NCI-H748 (cell line): ENCODE results near the gene POFUT1.
A peak's percentile ranks its signal among the peaks of the same experiment; 100 is the strongest.
"Not testable (repeated sequence)": the region's sequence is repeated elsewhere in the genome, so short reads cannot be mapped to it uniquely, and the experiment has no call there.

Source experiments
- DNase-seq: peaks from one replicate; lab custom pipeline; 2025; ENCODE audit not compliant: unreplicated experiment; lab: John Stamatoyannopoulos, UW

POFUT1 gene

DNA sequence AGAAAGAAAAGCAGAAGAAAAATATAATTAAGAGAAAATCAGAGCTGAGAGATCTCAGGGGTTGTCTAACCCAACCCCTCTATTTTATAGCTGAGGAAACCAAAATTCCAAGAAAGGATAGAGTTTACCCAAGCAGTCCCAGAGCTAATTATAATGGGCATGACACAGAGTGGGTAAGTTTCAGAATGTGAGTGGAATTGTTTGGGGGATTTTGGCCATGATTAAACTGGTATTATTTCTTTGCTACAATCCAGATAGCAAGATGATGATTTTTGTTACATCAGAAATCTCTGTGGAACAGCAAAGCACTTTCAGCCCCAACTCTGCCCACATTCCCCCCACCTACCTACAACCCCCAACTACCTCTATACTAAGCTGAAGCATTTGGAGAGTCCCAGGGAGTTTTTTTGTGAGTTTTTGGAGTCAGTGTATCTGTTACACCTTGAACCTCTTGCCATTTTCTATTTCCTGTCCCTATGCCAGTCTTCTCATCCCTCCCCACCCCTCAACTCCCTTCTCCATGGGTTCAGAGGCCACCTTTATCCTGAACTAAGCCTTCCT, 24.7 kb downstream of the POFUT1 start:
- DNase-seq = no peak

DNA sequence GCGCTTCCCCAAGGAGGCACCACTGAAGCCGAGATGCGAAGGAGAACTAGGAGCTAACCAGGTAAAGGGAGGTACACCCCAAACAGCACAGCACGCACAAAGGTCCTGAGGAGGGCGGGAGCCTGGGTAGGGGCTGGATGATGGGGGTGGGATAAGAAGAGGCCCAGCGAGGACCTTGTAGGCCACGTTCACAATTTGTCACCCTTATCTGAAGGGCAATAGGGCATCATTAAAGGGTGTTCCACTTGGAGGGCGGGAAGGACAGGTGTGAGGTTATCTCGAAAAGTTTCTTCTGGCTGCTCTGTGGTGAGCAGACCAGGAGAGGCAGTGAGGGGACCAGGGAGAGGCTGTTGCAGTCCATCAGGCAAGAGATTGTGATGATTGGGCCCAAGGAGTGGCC, 25.6 kb downstream of the POFUT1 start:
- DNase-seq = no peak

DNA sequence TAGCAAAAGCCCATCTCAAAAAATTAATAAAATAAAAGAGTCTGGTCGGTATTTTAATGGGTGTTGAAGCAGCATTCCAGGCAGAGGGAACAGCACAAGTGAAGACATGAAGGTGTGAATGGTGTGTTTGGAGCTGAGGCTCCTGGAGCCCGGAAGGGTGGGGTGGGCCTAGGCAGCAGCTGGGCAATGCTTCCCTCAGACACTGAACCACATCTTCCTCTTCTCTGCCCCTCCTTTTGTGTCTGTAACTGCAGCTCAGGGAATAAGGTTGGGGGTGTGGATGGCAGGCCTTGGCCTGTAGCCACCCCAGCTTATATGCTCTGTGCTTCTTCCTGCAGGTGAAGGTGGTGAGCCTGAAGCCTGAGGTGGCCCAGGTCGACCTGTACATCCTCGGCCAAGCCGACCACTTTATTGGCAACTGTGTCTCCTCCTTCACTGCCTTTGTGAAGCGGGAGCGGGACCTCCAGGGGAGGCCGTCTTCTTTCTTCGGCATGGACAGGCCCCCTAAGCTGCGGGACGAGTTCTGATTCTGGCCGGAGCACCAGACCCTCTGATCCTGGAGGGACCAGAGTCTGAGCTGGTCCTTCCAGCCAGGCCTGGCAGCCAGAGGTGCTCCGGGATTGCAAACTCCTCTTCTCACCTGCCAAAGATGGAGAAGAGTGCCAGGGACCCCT, 26.6 kb downstream of the POFUT1 start:
- DNase-seq = no peak

DNA sequence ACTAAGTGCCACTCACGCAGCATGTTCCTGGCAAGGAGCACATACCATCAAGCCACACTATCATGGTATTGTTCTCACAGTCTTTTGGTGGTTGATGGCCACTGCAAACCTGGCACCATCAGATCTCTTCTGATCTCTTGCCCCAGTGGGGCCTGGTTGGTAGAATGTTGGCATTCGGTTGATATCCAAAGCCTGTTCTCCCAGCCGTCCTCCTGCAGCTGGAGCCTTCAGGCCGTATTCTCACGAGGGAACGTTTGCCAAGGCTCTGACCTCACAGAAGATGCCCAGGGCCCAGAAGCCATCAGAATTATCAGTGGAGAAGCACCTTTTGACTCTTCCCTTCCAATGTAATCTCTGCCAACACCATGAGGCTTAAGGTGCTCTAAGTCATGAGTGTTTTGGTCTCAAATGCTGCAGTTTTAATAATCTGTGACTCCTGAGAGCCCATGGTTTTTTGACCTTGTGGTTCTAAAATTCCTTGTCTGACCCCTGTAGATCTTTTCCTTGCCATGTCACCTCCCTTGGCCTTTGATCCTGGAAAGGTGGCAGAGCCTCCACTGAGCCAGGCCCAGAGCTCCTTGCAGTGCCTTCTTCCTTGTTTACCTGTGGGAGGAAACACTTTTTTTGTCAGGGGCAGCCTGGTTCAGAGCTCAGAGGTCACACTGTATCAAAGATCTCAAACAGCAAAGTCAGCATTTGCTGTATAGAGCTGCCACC, 27.8 kb downstream of the POFUT1 start:
- DNase-seq = no peak

DNA sequence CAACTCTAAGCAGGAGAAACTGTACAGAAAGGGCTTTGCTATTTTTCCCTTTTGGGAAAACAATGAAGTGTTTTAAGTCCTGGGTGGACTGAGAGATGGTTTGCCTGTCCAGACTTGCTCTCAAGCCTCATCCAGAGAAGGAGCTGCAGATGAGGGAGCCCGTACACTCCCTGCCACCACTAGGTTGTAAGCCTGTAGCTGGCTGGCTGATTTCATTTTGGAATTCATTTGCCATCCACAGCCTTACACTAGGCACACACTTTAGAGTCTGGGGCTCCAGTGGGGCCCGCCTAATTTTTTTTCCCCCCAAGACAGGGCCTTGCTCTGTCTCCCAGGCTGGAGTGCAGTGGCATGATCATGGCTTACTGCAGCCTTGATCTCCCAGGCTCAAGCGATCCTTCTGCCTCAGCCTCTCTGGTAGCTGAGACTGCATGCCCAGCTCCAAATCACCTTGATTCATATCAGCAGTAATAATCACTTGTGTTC, 28.4 kb downstream of the POFUT1 start:
- DNase-seq = no peak

DNA sequence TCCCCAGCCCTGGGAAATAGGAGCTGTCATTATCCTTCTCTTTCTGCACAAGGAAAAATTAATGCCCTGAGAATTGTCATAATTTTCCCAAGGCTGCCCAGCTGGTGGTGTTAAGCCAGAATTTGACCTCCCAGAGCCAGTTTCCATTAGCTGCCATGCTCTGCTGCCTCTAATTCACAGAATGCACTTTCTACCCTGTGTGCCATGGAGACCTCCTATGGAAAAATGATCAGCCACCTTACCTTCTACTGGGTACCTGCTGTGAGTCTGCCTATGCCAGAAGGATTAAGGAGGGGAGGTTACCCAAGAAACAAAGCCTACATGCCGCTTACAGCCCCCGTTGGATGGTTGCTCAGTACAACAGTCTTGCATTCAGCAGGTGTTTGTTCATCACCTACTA, 29.1 kb downstream of the POFUT1 start:
- no peak for DNase-seq

DNA sequence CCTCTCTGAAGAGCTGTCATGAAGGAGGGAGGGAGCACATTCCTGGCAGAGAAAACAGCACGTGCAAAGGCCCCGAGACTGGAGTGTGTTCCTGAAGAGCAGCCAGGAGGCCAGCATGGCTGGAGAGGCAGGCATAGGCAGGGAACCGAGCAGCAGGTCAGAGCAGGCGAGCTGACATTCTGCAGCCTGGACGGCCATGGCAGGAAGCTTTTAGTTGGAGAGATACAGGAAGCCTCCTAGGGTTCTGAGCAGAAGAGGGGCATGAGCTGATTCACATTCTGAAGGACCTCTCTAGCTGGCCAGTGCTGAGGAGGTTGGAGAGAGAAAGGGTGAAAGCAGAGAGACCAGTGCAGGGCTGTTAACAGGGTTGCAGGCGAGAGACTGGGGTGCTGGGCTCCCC, 29.7 kb downstream of the POFUT1 start:
- no peak for DNase-seq

DNA sequence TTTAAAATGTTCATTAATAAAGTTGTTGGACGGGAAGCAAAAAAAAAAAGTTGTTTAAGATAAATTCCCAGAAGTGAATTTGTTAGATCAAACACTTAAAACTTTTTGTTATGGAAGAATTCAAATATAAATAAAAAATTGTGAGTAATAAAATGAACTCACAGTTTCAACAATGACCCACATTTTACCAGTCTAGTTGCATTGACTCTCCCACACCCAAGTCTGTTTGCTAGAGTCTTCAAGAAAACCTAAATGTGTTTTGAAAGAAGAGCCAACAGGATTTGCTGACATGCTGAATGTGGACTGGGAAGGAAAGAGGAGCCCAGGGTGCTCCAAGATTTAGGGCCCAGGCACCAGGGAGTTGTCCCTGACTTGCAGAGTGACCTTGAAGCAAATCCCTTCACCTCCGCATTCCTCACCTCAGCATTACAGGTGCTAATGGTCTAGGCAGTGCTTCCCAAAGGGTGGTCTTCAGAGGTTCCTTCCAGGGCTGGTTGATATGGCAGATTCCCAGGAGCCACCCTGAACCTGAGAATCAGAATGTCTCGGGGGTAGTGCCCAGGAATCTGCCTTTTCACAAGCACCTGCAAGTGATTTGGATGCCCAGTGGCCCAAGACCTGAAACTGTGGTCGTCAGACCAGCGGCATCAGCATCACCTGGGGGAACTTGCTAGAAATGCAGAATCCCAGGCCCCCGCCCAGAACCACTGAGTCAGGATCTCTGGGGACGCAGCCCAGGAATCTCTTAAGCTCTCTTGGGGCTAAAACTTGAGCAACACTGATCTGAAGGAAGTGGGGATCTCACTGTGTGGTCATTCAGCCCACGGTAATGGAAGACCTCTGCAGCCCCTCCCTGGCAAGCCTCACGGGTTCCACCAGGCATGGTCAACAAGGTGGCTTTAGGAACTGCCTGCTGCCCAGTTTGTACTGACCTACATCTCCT, 31.1 kb downstream of the POFUT1 start:
- DNase-seq = no peak

DNA sequence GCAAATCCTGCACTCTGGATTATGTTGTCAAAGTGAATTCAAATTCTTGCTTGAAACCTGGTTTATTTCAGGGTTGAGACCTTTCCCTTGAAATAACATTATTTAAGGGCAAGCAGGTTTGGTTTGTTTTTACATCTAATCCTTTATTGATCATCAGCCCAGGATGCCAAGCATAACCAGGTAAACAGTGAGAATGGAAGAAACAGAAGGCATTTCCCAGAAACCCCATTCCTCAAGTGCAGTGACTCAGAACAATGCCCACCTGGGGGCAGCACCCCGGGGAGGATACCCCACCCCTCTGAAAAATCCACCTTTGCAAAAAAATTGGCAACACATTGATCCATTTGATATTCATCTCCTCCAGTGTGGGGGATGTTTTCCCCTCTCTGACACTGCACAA, 32.5 kb downstream of the POFUT1 start:
- no peak for DNase-seq

DNA sequence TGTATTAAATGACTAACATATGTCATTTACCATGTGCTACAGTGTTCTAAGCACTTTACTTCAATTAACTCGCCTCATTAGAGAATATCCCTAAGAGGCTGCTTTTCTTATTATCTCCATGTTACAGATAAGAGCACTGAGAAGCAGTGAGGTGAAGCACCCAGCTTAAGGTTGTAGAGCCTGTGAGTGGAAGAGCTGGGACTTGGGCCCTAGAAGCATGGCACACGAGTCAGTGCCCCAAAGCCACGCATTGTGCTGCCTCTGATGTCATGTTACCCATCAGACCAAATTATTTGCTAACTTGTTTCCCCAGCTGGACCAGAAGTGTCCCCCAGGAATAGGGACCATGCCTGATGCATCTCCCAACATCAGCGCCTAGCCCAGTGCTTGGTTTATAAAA, 34.1 kb downstream of the POFUT1 start:
- no peak for DNase-seq

DNA sequence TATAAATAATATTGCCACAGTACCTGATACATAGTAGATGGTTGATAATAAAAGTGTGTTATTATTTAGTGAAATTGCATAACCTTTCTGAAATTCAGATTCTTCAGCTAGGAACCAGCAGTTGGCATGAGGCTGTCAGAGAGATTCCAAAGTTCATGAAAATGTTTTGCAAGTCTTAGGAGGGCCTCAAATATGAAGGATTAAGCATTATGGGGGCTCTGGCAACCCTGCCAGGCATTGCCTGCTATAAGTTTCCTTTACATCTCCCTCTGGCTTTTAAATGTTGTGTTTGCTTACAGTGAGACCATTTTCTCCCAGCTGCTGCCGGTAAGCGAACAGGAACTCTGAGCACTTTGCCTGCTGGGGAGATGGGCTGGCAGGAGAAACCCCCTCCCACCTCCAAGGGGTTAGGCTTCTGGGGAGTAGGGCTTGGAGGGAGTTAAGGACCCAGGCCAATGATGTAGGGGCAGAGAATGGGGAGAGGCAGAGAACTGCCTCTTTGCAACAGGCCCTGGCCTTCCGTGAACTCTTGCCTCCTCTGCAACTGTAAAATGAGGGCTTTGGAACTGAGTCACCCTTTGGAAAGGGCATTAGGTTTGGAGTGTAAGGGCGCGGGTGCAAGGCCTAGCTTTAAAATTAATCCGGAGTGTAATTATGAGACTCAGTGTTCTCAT, 36.6 kb downstream of the POFUT1 start:
- no peak for DNase-seq

DNA sequence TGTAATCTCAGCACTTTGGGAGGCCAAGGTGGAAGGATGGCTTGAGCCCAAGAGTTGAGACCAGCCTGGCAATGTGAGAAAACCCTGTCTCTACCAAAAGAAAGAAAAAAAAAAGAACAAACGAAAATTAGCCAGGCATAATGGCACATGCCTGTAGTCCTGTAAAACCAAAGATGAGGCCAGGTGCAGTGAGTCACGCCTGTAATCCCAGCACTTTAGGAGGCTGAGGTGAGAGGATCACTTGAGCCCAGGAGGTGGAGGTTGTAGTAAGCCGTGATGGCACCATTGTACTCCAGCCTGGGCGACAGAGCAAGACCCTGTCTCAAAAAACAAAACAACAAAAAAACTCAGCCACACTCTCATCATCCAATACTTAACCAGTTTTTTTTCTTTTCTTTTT, 37.3 kb downstream of the POFUT1 start:
- DNase-seq = no peak

DNA sequence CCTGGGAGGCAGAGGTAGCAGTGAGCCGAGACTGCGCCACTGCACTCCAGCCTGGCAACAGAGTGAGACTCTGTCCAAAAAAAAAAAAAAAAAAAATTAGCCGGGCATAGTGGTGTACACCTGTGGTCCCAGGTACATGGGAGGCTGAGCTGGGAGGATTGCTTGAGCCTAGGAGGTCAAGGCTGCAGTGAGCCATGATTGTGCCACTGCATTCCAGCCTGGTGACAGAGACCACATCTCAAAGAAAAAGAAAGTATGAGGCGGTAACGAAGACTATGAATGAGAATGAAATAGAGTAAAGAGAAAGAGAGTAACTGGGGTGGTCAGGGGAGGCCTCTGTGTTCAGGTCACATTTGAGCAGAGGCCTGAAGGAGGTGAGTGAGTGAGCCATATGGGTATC, 38.5 kb downstream of the POFUT1 start:
- not testable (repeated sequence) for DNase-seq

DNA sequence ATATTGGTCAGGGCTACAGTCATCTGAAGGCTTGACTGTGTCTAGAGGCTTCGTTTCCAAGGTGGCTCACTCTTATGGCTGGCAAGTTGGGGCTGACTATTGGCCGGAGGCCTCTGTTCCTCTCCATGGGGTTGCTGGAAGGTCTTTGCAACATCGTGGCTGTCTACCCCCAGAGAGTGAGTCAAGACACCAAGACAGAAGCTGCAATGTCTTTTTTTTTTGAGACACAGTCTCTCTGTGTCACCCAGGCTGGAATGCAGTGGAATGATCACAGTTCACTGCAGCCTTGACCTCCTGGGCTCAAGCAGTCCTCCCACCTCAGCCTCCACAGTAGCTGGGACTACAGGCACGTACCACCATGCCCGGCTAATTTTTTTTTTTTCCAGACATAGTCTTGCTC, 40.4 kb downstream of the POFUT1 start:
- no peak for DNase-seq

DNA sequence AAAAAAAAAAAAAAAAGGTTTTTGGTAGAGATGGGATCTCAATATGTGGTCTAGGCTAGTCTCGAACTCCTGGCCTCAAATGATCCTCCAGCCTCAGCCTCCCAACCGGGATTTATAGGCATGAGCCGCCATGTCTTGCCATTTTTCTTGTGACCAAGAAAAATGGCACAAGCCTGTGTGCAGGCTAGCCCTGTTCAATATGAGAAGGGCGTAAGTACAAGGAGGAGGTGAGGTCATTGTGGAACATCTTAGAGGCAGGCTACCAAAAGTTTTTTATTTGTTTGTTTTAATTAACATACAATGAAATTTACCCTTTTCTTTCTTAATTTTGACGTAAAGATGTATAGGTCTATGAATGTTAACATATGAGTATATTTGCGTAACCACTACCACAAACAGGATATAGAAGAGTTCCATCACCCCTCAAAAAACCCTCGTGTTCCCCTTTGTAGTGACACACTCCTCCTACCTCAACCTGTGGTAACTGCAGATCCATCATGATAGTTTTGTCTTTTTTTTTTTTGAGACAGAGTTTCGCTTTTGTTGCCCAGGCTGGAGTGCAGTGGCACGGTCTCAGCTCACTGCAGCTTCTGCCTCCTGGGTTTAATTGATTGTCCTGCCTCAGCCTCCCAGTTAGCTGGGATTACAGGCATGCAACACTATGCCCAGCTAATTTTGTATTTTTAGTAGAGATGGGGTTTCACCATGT, 41.5 kb downstream of the POFUT1 start:
- no peak for DNase-seq

DNA sequence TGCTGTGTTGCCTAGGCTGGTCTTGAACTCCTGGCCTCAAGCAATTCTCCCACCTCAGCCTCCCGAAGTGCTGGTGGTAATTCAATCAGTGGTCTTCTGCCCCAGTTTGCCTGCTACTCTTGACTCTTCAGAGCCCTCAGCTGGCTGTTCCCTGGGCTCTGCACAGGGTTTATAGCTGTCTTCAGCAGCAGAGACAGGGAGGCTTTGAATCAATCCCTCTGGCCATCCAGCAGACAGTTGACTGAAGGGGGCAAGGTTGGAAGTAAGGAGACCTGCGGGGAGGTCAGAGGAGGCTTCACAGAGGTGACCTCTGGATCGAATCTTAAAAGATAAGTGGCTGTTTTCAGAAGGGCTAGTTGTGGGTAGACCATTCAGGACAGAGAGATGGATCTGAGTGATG, 43.8 kb downstream of the POFUT1 start:
- DNase-seq = no peak

DNA sequence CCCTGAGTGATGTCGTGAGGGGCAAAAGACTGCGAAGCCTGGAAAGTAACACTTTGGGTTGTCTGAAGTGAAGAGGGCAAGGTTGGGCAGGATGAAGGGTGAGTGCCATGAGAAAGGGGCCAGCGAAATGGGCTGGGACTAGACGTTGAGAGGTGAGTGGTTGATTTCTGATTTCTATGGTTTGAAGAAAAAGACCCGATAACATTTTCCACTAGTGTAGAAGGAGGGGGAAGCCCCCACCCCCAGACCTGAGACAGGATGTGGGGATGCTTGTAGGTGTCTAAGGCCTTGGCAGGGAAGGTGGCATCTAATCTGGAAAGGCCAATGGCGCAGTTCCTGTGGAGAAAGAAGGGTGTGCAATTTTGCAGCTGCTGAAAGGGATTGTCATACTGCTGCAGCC, 44.5 kb downstream of the POFUT1 start:
- no peak for DNase-seq

DNA sequence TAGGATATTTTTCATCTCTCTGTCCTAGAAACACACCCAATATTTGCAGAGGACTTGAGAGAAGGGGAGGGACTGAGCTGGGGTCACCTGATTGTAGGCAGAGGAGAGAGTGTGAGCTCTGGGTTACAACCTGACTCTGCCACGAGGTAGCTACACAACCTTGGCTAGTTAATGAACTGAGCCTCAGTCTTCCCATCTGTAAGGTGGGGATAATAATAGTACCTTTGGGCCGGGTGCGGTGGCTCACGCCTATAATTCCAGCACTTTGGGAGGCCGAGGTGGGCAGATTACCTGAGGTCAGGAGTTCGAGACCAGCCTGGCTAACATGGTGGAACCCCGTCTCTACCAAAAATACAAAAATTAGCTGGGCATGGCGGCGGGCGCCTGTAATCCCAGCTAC, 53.3 kb downstream of the POFUT1 start:
- not testable (repeated sequence) for DNase-seq

DNA sequence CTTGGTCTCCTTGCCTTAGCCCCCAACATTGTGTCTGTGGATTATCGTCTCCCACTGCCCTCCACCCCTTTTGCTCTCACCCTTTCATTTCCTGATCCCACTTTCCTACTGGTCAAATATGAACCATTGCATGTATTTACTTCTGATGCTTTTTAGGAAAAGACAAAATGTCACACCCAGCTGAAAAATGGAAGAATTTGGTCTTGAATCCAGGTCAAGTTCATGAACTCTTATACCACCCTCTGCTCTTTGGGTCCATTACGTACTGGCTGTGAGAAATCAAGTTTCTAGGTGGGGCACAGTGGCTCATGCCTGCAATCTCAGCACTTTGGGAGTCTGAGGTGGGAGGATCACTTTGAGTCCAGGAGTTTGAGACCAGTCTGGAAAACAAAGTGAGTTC, 54.0 kb downstream of the POFUT1 start:
- no peak for DNase-seq

DNA sequence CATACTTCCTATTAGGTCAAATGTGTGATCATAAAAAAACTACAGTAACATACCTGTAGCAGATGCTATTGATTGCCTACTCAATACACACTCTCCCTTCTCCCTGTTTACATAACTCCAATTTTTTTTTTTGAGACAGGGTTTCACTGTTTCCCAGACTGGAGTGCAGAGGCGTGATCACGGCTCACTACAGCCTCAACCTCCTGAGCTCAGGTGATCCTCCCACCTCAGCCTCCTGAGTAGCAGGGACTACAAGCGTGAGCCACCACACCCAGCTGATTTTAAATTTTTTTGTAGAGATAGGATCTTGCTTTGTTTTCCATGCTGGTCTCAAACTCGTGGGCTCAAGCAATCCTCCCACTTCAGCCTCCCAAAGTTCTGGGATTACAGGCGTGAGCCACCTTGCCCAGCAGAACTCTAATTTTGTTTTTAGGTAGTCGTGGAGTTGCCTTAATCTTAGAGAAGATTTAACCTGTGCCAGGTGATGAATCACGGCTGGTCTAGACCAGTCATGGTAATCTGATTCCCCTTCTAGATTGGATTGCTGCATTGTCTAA, 55.8 kb downstream of the POFUT1 start:
- DNase-seq = peak; percentile 18
